Activated CD4-positive, alpha-beta memory T cell treated with anti-CD3 and anti-CD28 coated beads, Interleukin-2, amount 10 ng/mL, durations not matched to agents 7 days and 5 days (primary cell): ENCODE data around the gene TSHZ3. TPM values are rescaled to one million over a fixed set of nuclear protein-coding genes. Genes with fewer than 3 reads are reported as not detected.

Source experiments
- CTCF ChIA-PET: fragments of 350-600 bp; sonication (Branson Sonifier 250); formaldehyde crosslinking; loops from one replicate; lab custom pipeline; 2021; ENCODE audit warnings: antibody characterized with exemption, inconsistent platforms; lab: Charles Lee
- POLR2A ChIA-PET: fragments of 350-600 bp; sonication (Branson Sonifier 250); formaldehyde crosslinking; loops from one replicate; lab custom pipeline; 2021; ENCODE audit warnings: antibody characterized with exemption; lab: Charles Lee
- DNase-seq: peaks from one replicate; pipeline ENCODE4 v3.0.0-alpha.2; 2020
- H3K27ac Mint-ChIP-seq: one replicate; pipeline ENCODE4 v1.8.0; 2021; ENCODE audit warnings: mild to moderate bottlenecking, mixed read lengths
- H3K27me3 Mint-ChIP-seq: one replicate; pipeline ENCODE4 v1.8.0; 2021; ENCODE audit warnings: mixed read lengths
- H3K36me3 Mint-ChIP-seq: one replicate; pipeline ENCODE4 v1.8.0; 2021; ENCODE audit warnings: low read depth, mixed read lengths
- H3K4me1 Mint-ChIP-seq: one replicate; pipeline ENCODE4 v1.8.0; 2021; ENCODE audit warnings: mixed read lengths
- H3K4me3 Mint-ChIP-seq: one replicate; pipeline ENCODE4 v1.8.0; 2021; ENCODE audit warnings: mild to moderate bottlenecking, mixed read lengths
- H3K9me3 Mint-ChIP-seq: one replicate; pipeline ENCODE4 v1.8.0; 2021; ENCODE audit warnings: mixed read lengths
- total RNA-seq, 2 experiments: library from RNA; stranded (reverse); gene quantifications; one replicate each; pipeline ENCODE4 v1.2.3, GENCODE V29; 2021

Gene TSHZ3
- total RNA-seq, 2 experiments from 2014 or later: 3.0 to 4.2 TPM

- DNase-seq: no peak
- Mint-ChIP-seq H3K4me3 (no peak overlapping the region), H3K4me1 (no peaks in the 10 kb centered on the region), H3K27me3 (no peaks in the 10 kb centered on the region), H3K9me3 (no peaks in the 10 kb centered on the region), H3K36me3 (no peaks in the 10 kb centered on the region), H3K27ac (no peak overlapping the region)
- CTCF ChIA-PET: no interaction called here
- POLR2A ChIA-PET: interaction anchor here (0.7 kb wide), 1 partner anchor 24 kb away, joined by 3 read pairs; no protein-coding TSS in a partner anchor
Observed at GRCh38 chr19:31329819-31330218, 19.4 kb downstream of the TSHZ3 start.

GRCh38 chr19:31328238-31328637 is 21.0 kb downstream of the TSHZ3 start:
- no peaks in the 10 kb centered on the region for H3K4me1 Mint-ChIP-seq
- H3K27ac Mint-ChIP-seq: no peak overlapping the region
- no peaks in the 10 kb centered on the region for H3K9me3 Mint-ChIP-seq
- ChIA-PET CTCF (no interaction called here), POLR2A (no interaction called here)
- no peak for DNase-seq
- no peak overlapping the region for H3K4me3 Mint-ChIP-seq
- no peaks in the 10 kb centered on the region for H3K36me3 Mint-ChIP-seq
- no peaks in the 10 kb centered on the region for H3K27me3 Mint-ChIP-seq

GRCh38 chr19:31326329-31327028 is 22.8 kb downstream of the TSHZ3 start:
- ChIA-PET CTCF (interaction anchor here (1.3 kb wide), 1 partner anchor 12 kb away, joined by 3 read pairs; no protein-coding TSS in a partner anchor), POLR2A (no interaction called here)
- no peaks in the 10 kb centered on the region for H3K4me1 Mint-ChIP-seq
- H3K36me3 Mint-ChIP-seq: no peaks in the 10 kb centered on the region
- H3K4me3 Mint-ChIP-seq: no peak overlapping the region
- H3K27me3 Mint-ChIP-seq: no peaks in the 10 kb centered on the region
- no peaks in the 10 kb centered on the region for H3K9me3 Mint-ChIP-seq
- H3K27ac Mint-ChIP-seq: no peak overlapping the region
- DNase-seq: no peak

GRCh38 chr19:31325342-31325741 is 23.9 kb downstream of the TSHZ3 start:
- H3K9me3 Mint-ChIP-seq: no peaks in the 10 kb centered on the region
- no peak overlapping the region for H3K27ac Mint-ChIP-seq
- no peaks in the 10 kb centered on the region for H3K4me1 Mint-ChIP-seq
- ChIA-PET POLR2A (no interaction called here), CTCF (no interaction called here)
- H3K27me3 Mint-ChIP-seq: no peaks in the 10 kb centered on the region
- no peak overlapping the region for H3K4me3 Mint-ChIP-seq
- DNase-seq: no peak
- H3K36me3 Mint-ChIP-seq: no peaks in the 10 kb centered on the region

- Mint-ChIP-seq H3K4me3 (no peak overlapping the region), H3K27ac (no peak overlapping the region), H3K4me1 (no peaks in the 10 kb centered on the region), H3K27me3 (peaks cover 2% of the 10 kb centered on the region), H3K36me3 (no peaks in the 10 kb centered on the region), H3K9me3 (no peaks in the 10 kb centered on the region)
- DNase-seq: no peak
- ChIA-PET POLR2A (no interaction called here), CTCF (no interaction called here)
Observed at GRCh38 chr19:31319465-31319864, 29.8 kb downstream of the TSHZ3 start.

- H3K27ac Mint-ChIP-seq: no peak overlapping the region
- no peak for DNase-seq
- H3K36me3 Mint-ChIP-seq: no peaks in the 10 kb centered on the region
- H3K9me3 Mint-ChIP-seq: no peaks in the 10 kb centered on the region
- peaks cover 2% of the 10 kb centered on the region for H3K27me3 Mint-ChIP-seq
- ChIA-PET POLR2A (no interaction called here), CTCF (no interaction called here)
- H3K4me1 Mint-ChIP-seq: no peaks in the 10 kb centered on the region
- H3K4me3 Mint-ChIP-seq: no peak overlapping the region
Observed at GRCh38 chr19:31318790-31319425, 30.3 kb downstream of the TSHZ3 start.

GRCh38 chr19:31317570-31317969 is 31.7 kb downstream of the TSHZ3 start:
- POLR2A ChIA-PET: no interaction called here
- no peak overlapping the region for H3K27ac Mint-ChIP-seq
- H3K4me3 Mint-ChIP-seq: no peak overlapping the region
- CTCF ChIA-PET: no interaction called here
- no peaks in the 10 kb centered on the region for H3K9me3 Mint-ChIP-seq
- no peaks in the 10 kb centered on the region for H3K36me3 Mint-ChIP-seq
- no peak for DNase-seq
- no peaks in the 10 kb centered on the region for H3K4me1 Mint-ChIP-seq
- H3K27me3 Mint-ChIP-seq: peaks cover 2% of the 10 kb centered on the region

- no peak overlapping the region for H3K27ac Mint-ChIP-seq
- CTCF ChIA-PET: no interaction called here
- POLR2A ChIA-PET: no interaction called here
Observed at GRCh38 chr19:31317093-31317492, 32.1 kb downstream of the TSHZ3 start.

GRCh38 chr19:31316201-31316951 is 32.9 kb downstream of the TSHZ3 start:
- ChIA-PET CTCF (no interaction called here), POLR2A (no interaction called here)
- H3K4me3 Mint-ChIP-seq: no peak overlapping the region
- H3K4me1 Mint-ChIP-seq: no peaks in the 10 kb centered on the region
- peaks cover 2% of the 10 kb centered on the region for H3K27me3 Mint-ChIP-seq
- no peaks in the 10 kb centered on the region for H3K9me3 Mint-ChIP-seq
- H3K36me3 Mint-ChIP-seq: no peaks in the 10 kb centered on the region
- H3K27ac Mint-ChIP-seq: no peak overlapping the region
- DNase-seq: no peak

More at GRCh38 chr19:31317093-31317492, 32.1 kb downstream of the TSHZ3 start:
- Mint-ChIP-seq H3K4me1 (no peaks in the 10 kb centered on the region), H3K4me3 (no peak overlapping the region), H3K9me3 (no peaks in the 10 kb centered on the region), H3K36me3 (no peaks in the 10 kb centered on the region), H3K27me3 (peaks cover 2% of the 10 kb centered on the region)
- DNase-seq: no peak

GRCh38 chr19:31315652-31316051 is 33.6 kb downstream of the TSHZ3 start:
- no peak overlapping the region for H3K4me3 Mint-ChIP-seq
- peaks cover 2% of the 10 kb centered on the region for H3K27me3 Mint-ChIP-seq
- ChIA-PET CTCF (no interaction called here), POLR2A (no interaction called here)
- no peaks in the 10 kb centered on the region for H3K36me3 Mint-ChIP-seq
- no peak for DNase-seq
- H3K4me1 Mint-ChIP-seq: no peaks in the 10 kb centered on the region
- no peaks in the 10 kb centered on the region for H3K9me3 Mint-ChIP-seq
- no peak overlapping the region for H3K27ac Mint-ChIP-seq

GRCh38 chr19:31314849-31315629 is 34.2 kb downstream of the TSHZ3 start:
- H3K4me1 Mint-ChIP-seq: no peaks in the 10 kb centered on the region
- H3K36me3 Mint-ChIP-seq: no peaks in the 10 kb centered on the region
- ChIA-PET POLR2A (no interaction called here), CTCF (no interaction called here)
- H3K27me3 Mint-ChIP-seq: peaks cover 2% of the 10 kb centered on the region
- DNase-seq: no peak
- H3K9me3 Mint-ChIP-seq: no peaks in the 10 kb centered on the region
- no peak overlapping the region for H3K27ac Mint-ChIP-seq
- no peak overlapping the region for H3K4me3 Mint-ChIP-seq

- no peak overlapping the region for H3K27ac Mint-ChIP-seq
- H3K27me3 Mint-ChIP-seq: peaks cover 2% of the 10 kb centered on the region
- CTCF ChIA-PET: no interaction called here
- H3K4me1 Mint-ChIP-seq: no peaks in the 10 kb centered on the region
- POLR2A ChIA-PET: no interaction called here
- H3K9me3 Mint-ChIP-seq: no peaks in the 10 kb centered on the region
- DNase-seq: no peak
- H3K36me3 Mint-ChIP-seq: no peaks in the 10 kb centered on the region
- no peak overlapping the region for H3K4me3 Mint-ChIP-seq
Observed at GRCh38 chr19:31314156-31314555, 35.1 kb downstream of the TSHZ3 start.
